HT-29 (cell line): ENCODE data around the gene EARS2. TPM values are rescaled to one million over a fixed set of nuclear protein-coding genes. Genes with fewer than 3 reads are reported as not detected.

Source experiments
- DNase-seq: peaks from one replicate; pipeline ENCODE4 v3.0.0-alpha.2; 2015; ENCODE audit warnings: low spot score
- total RNA-seq: library from RNA; depleted of rRNA; stranded (reverse); fragments of >200 nt; shearing (Covaris generic); gene quantifications from 2 replicates; pipeline ENCODE4 v1.2.3, GENCODE V29; 2014; rRNA removed

EARS2 gene
- total RNA-seq, 1 experiment from 2014 or later: 83.3 TPM

- DNase-seq: no peak
These were observed 74.4 kb downstream of the EARS2 start for GRCh38 chr16:23482778-23483177.

GRCh38 chr16:23480257-23480656, 76.9 kb downstream of the EARS2 start:
- no peak for DNase-seq

- no peak for DNase-seq
These were observed 78.0 kb downstream of the EARS2 start for GRCh38 chr16:23479138-23479537.

- DNase-seq: no peak
These were observed 78.6 kb downstream of the EARS2 start for GRCh38 chr16:23478566-23478965.

DNA sequence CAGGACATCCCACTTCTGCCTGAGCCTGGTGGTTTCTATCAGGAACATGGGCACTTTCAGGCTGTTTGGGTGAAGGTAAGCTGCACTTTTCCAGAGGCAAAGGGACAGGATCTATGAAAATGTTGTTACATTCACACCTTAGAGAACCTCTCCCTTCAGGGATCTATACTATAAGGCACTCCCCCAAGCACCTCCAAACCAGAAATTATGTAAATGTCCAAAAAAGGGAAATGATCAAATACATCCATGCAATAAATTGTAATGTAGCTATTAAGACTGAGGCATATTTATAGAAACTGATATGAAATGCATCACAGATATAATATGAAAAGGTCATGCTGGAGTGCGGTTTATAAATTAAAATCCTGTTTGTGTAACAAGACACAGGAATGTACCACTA, 80.9 kb downstream of the EARS2 start:
- DNase-seq: no peak

Other genes with a start within 250 kb of the EARS2 start
- gene COG7, start 104.2 kb downstream of the EARS2 start, total RNA-seq: 17.5 and 18.3 TPM in 2 replicates
- 25.9 and 45.9 TPM in 2 replicates for gene GGA2, start 46.9 kb downstream of the EARS2 start, total RNA-seq
- 67.3 and 94.4 TPM in 2 replicates for gene UBFD1, start 377 bp upstream of the EARS2 start, total RNA-seq
- gene NDUFAB1, start 39.0 kb upstream of the EARS2 start, total RNA-seq: 279 and 304 TPM in 2 replicates
- 7.0 and 7.9 TPM in 2 replicates for gene PALB2, start 84.0 kb upstream of the EARS2 start, total RNA-seq
- 38.5 and 51.3 TPM in 2 replicates for gene DCTN5, start 84.1 kb upstream of the EARS2 start, total RNA-seq
- gene PLK1, start 121.5 kb upstream of the EARS2 start, total RNA-seq: 90.6 and 99.6 TPM in 2 replicates
- gene ERN2, start 155.9 kb upstream of the EARS2 start, total RNA-seq: 24.2 and 42.9 TPM in 2 replicates
- gene CHP2, start 197.7 kb upstream of the EARS2 start, total RNA-seq: 0.08 and 0.56 TPM in 2 replicates